ENCODE data around the gene TEAD2. TPM values are rescaled to one million over a fixed set of nuclear protein-coding genes. Genes with fewer than 3 reads are reported as not detected.

The TEAD2 gene
- 121 and 125 TPM in 2 replicates for total RNA-seq (2021)
- Bru-seq, nascent RNA = percentile 77 among the genes with signal in this experiment
- percentile 83 among the genes with signal in this experiment for BruChase-seq, experiment 1, labeled RNA remaining after a 2-hour chase
- percentile 91 among the genes with signal in this experiment for BruChase-seq, experiment 2, labeled RNA remaining after a 6-hour chase
- long read RNA-seq, transcript TEAD2-201 (12 exons, 2,164 nt) = major isoform, 21 of 126 reads
- long read RNA-seq, transcript TEAD2-202 (11 exons, 2,440 nt) = minor isoform, 5 of 126 reads
- long read RNA-seq, partial matches to known transcripts = 26 of 126 reads
- long read RNA-seq, other reads (novel, unspliced or antisense) = 71 of 126 reads

- POLR2A ChIA-PET (ENCODE audit: low non-redundant PET) = interaction anchor here (0.5 to 1.2 kb wide), 3 partner anchors 23 to 274 kb away, joined by 4 to 11 read pairs (median 8); no protein-coding TSS in a partner anchor
Observed at GRCh38 chr19:49362048-49362928, at the start of gene TEAD2. Gene TEAD2 (minus strand): TSS chr19:49362416. CDS start chr19:49360075, 2,341 bp downstream.

GRCh38 chr19:49411681-49412326 is 49.6 kb upstream of the TEAD2 start:
- Histone ChIP-seq H3K27me3 (replicated peaks; ENCODE audit: insufficient read depth, low read depth, low read length, poor library complexity) (no peaks in the 10 kb centered on the region), H3K9me3 (ENCODE audit: low read depth, low read length, poor library complexity, severe bottlenecking) (no peaks in the 10 kb centered on the region), H3K27ac (ENCODE audit: low read depth, low read length, poor library complexity, severe bottlenecking) (no peak overlapping the region), H3K4me1 (ENCODE audit: insufficient read depth, low read length, poor library complexity, severe bottlenecking) (no peaks in the 10 kb centered on the region), H3K36me3 (ENCODE audit: insufficient read depth, low read length, poor library complexity, severe bottlenecking) (no peaks in the 10 kb centered on the region), H3K4me3 (ENCODE audit: low read depth, low read length, poor library complexity, severe bottlenecking) (no peak overlapping the region)
- ChIA-PET CTCF (no interaction called here), POLR2A (ENCODE audit: low non-redundant PET) (interaction anchor here (0.6 kb wide), 1 partner anchor 305 kb away, joined by 4 read pairs; no protein-coding TSS in a partner anchor)
- intact Hi-C loops (cut with micrococcal nuclease; ENCODE audit: unreplicated experiment) = no loop called here
- DNase-seq (ENCODE audit: low spot score) = no peak
- BruUV-seq (replicated peaks) = no TSS peak
- TF ChIP-seq EZH2 (IDR thresholded peaks at IDR 0.05; ENCODE audit: borderline replicate concordance, low read depth, low read length, poor library complexity, severe bottlenecking) (no peak), CTCF (conservative IDR thresholded peaks at IDR 0.05; ENCODE audit: low read depth, low read length) (no peak)

More at GRCh38 chr19:49362048-49362928, at the start of gene TEAD2:
- Histone ChIP-seq H3K4me3 (ENCODE audit: low read depth, low read length, poor library complexity, severe bottlenecking) (peak within 1 kb of the TSS; percentile 84), H3K27me3 (replicated peaks; ENCODE audit: insufficient read depth, low read depth, low read length, poor library complexity) (no peaks in the 10 kb centered on the region), H3K36me3 (ENCODE audit: insufficient read depth, low read length, poor library complexity, severe bottlenecking) (peaks cover 22% of the 10 kb centered on the region), H3K4me1 (ENCODE audit: insufficient read depth, low read length, poor library complexity, severe bottlenecking) (peaks cover 6% of the 10 kb centered on the region), H3K9me3 (ENCODE audit: low read depth, low read length, poor library complexity, severe bottlenecking) (no peaks in the 10 kb centered on the region), H3K27ac (ENCODE audit: low read depth, low read length, poor library complexity, severe bottlenecking) (peak within 1 kb of the TSS; percentile 98)
- DNase-seq (ENCODE audit: low spot score) = peak; percentile 85
- intact Hi-C loops (cut with micrococcal nuclease; ENCODE audit: unreplicated experiment) = no loop called here
- CTCF ChIA-PET = interaction anchor here (0.6 to 1.1 kb wide), 2 partner anchors 13 to 80 kb away, joined by 3 read pairs; no protein-coding TSS in a partner anchor
- BruUV-seq (replicated peaks) = TSS peak; percentile 39
- TF ChIP-seq EZH2 (IDR thresholded peaks at IDR 0.05; ENCODE audit: borderline replicate concordance, low read depth, low read length, poor library complexity, severe bottlenecking) = no peak
- no peak for TF ChIP-seq CTCF (conservative IDR thresholded peaks at IDR 0.05; ENCODE audit: low read depth, low read length)

- POLR2A ChIA-PET (ENCODE audit: low non-redundant PET) = interaction anchor here (0.7 kb wide), 1 partner anchor 67 kb away, joined by 8 read pairs; no protein-coding TSS in a partner anchor
- BruUV-seq (replicated peaks) = no TSS peak
Observed at GRCh38 chr19:49409441-49410029, 47.3 kb upstream of the TEAD2 start.

More at GRCh38 chr19:49409441-49410029, 47.3 kb upstream of the TEAD2 start:
- Histone ChIP-seq H3K27ac (ENCODE audit: low read depth, low read length, poor library complexity, severe bottlenecking) (no peak overlapping the region), H3K4me3 (ENCODE audit: low read depth, low read length, poor library complexity, severe bottlenecking) (no peak overlapping the region), H3K36me3 (ENCODE audit: insufficient read depth, low read length, poor library complexity, severe bottlenecking) (no peaks in the 10 kb centered on the region), H3K4me1 (ENCODE audit: insufficient read depth, low read length, poor library complexity, severe bottlenecking) (no peaks in the 10 kb centered on the region), H3K27me3 (replicated peaks; ENCODE audit: insufficient read depth, low read depth, low read length, poor library complexity) (no peaks in the 10 kb centered on the region), H3K9me3 (ENCODE audit: low read depth, low read length, poor library complexity, severe bottlenecking) (no peaks in the 10 kb centered on the region)
- intact Hi-C loops (cut with micrococcal nuclease; ENCODE audit: unreplicated experiment) = no loop called here
- CTCF ChIA-PET = no interaction called here
- TF ChIP-seq CTCF (conservative IDR thresholded peaks at IDR 0.05; ENCODE audit: low read depth, low read length) (no peak), EZH2 (IDR thresholded peaks at IDR 0.05; ENCODE audit: borderline replicate concordance, low read depth, low read length, poor library complexity, severe bottlenecking) (no peak)
- DNase-seq (ENCODE audit: low spot score) = no peak
